Gastroesophageal sphincter (tissue), 3 donors: ENCODE measurements around the gene NINL.

Experiments used
- EP300 ChIP-seq: sonication (generic); formaldehyde crosslinking; IDR thresholded peaks from one replicate; pipeline ENCODE4 v1.6.1; 2017; ENCODE audit warnings: antibody characterized with exemption, mild to moderate bottlenecking
- POLR2A ChIP-seq, 2 donors: fragments of 450-650 bp; IDR thresholded peaks; one replicate each; pipeline ENCODE4 v1.6.1; 2017; ENCODE audit warnings: antibody characterized with exemption in 2 of 2, mild to moderate bottlenecking in 2 of 2, moderate library complexity in 1 of 2
- POLR2AphosphoS5 ChIP-seq: sonication (generic); formaldehyde crosslinking; IDR thresholded peaks from one replicate; pipeline ENCODE4 v1.6.1; 2017; ENCODE audit warnings: antibody characterized with exemption
- TF ChIP-seq, protein P1 (sequence below), 4 experiments: fragments of 200-600 bp in 2 of 4; fragments of 450-650 bp in 2 of 4; sonication (generic) in 1 of 4; IDR thresholded peaks; one replicate each; pipeline ENCODE4 v1.5.1; 2017 to 2019; ENCODE audit warnings: antibody characterized with exemption in 4 of 4, mild to moderate bottlenecking in 2 of 4, moderate library complexity in 2 of 4

DNA sequence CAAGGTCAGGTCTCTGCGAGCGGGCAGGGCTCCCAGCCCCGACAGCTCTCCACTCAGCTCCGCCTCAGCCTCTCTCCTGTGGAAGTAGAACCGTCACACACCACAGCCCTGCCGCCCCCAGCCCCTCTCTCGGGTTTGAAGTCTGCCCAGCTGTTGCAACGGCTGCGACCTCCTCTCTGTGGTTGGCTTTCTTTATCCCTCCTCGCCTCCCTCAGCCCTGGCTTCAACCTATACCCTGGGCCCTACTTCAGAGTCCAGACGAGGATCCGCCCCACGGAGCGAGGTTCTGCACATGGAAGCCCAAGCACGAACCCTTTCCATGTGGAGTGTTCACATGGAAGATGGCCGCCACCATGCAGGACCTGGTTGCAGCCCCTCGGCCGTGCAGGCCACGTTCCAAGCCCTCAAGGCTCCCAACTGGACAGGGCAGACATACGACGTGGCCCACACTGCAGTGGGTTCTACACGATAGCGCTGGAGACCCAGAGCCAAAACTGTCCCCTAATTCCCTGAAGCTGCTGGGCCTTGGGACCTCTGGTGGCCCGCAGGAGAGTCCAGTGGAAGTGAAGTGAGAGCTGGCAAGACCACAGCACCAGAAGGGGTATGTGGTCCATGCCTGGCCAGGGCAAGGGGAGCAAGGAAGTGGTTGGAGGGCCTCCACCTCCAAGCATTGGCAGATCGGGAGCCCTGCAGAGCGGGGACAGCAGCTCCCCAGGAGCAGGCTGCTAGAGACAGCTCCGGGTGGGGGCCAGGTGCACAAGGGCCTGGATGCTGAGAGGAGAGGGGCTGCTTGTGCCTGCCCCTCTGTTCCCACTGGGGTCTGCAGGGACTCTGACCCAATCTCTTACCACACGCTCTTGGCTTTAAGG, 108.1 kb downstream of the NINL start:
- TF ChIP-seq, protein P1, sequence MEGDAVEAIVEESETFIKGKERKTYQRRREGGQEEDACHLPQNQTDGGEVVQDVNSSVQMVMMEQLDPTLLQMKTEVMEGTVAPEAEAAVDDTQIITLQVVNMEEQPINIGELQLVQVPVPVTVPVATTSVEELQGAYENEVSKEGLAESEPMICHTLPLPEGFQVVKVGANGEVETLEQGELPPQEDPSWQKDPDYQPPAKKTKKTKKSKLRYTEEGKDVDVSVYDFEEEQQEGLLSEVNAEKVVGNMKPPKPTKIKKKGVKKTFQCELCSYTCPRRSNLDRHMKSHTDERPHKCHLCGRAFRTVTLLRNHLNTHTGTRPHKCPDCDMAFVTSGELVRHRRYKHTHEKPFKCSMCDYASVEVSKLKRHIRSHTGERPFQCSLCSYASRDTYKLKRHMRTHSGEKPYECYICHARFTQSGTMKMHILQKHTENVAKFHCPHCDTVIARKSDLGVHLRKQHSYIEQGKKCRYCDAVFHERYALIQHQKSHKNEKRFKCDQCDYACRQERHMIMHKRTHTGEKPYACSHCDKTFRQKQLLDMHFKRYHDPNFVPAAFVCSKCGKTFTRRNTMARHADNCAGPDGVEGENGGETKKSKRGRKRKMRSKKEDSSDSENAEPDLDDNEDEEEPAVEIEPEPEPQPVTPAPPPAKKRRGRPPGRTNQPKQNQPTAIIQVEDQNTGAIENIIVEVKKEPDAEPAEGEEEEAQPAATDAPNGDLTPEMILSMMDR (IDR thresholded peaks at IDR 0.05) = no peak
- TF ChIP-seq POLR2A (IDR thresholded peaks at IDR 0.05) (no peak), POLR2AphosphoS5 (no peak), EP300 (no peak)
